ENCODE measurements around the gene MASP1.

GRCh38 chr3:187325632-187326031 lies 34.1 kb upstream of the MASP1 start:
- TF ChIP-seq GATA1 (IDR thresholded peaks at IDR 0.05; ENCODE audit: low read depth, low read length): no peak
- no peak for TF ChIP-seq POLR2A (IDR thresholded peaks at IDR 0.05; ENCODE audit: low read length)

All from erythroblast (primary cell).